Activated CD4-positive, alpha-beta T cell treated with anti-CD3 and anti-CD28 coated beads for 36 hours (primary cell): Measurements from ENCODE around the gene FBXO46. TPM values are rescaled to one million over a fixed set of nuclear protein-coding genes. Genes with fewer than 3 reads are reported as not detected.
"Not testable (repeated sequence)": the region's sequence is repeated elsewhere in the genome, so short reads cannot be mapped to it uniquely, and the experiment has no call there.

ENCODE experiments used
- ATAC-seq: fragments of 200-7000 bp; cut with Tn5 transposase; one replicate; pipeline ENCODE4 v1.10.0; 2021; ENCODE audit warnings: mild to moderate bottlenecking, moderate library complexity
- CTCF ChIA-PET: fragments of 350-600 bp; sonication (Branson Sonifier 250); formaldehyde crosslinking; loops from one replicate; lab custom pipeline; 2021; ENCODE audit warnings: antibody characterized with exemption; lab: Charles Lee
- POLR2A ChIA-PET: fragments of 350-600 bp; sonication (Branson Sonifier 250); formaldehyde crosslinking; loops from one replicate; lab custom pipeline; 2021; ENCODE audit warnings: antibody characterized with exemption, inconsistent platforms; lab: Charles Lee
- DNase-seq: peaks from one replicate; pipeline ENCODE4 v3.0.0-alpha.2; 2020
- H3K27ac Mint-ChIP-seq: one replicate; pipeline ENCODE4 v1.8.0; 2021; ENCODE audit warnings: mixed read lengths
- H3K27me3 Mint-ChIP-seq: one replicate; pipeline ENCODE4 v1.8.0; 2021; ENCODE audit warnings: mixed read lengths
- H3K36me3 Mint-ChIP-seq: one replicate; pipeline ENCODE4 v1.8.0; 2021; ENCODE audit warnings: low read depth, mixed read lengths
- H3K4me1 Mint-ChIP-seq: one replicate; pipeline ENCODE4 v1.8.0; 2021; ENCODE audit warnings: mixed read lengths
- H3K4me3 Mint-ChIP-seq: one replicate; pipeline ENCODE4 v1.8.0; 2021; ENCODE audit warnings: mild to moderate bottlenecking, moderate library complexity, mixed read lengths
- H3K9me3 Mint-ChIP-seq: one replicate; pipeline ENCODE4 v1.8.0; 2021; ENCODE audit warnings: low read depth, mixed read lengths
- intact Hi-C, 2 experiments: fragments of 100-400 bp; cut with DNase I in 1 of 2; cut with micrococcal nuclease in 1 of 2; formaldehyde crosslinking; loops; one replicate each; pipeline versions ENCODE4 v1.14.2 to v1.15.1; 2022 to 2024; cut with DNase I, micrococcal nuclease
- total RNA-seq, 2 experiments: library from RNA; stranded (reverse); gene quantifications; one replicate each; pipeline ENCODE4 v1.2.3, GENCODE V29; 2021

The FBXO46 gene
- total RNA-seq, 2 experiments from 2014 or later, result 32.3 to 43.3 TPM

- intact Hi-C loops, result no loop called here
- Mint-ChIP-seq H3K9me3 (no peaks in the 10 kb centered on the region), H3K27me3 (no peaks in the 10 kb centered on the region), H3K27ac (no peak overlapping the region), H3K4me1 (peaks cover 15% of the 10 kb centered on the region), H3K4me3 (no peak overlapping the region), H3K36me3 (peaks cover 51% of the 10 kb centered on the region)
- DNase-seq (no peak), ATAC-seq (no peak)
- ChIA-PET POLR2A (no interaction called here), CTCF (interaction anchor here (0.6 kb wide), 1 partner anchor 23 kb away, joined by 3 read pairs; no protein-coding TSS in a partner anchor)
Measured at GRCh38 chr19:45687599-45687998, 43.1 kb downstream of the FBXO46 start.

- H3K4me3 Mint-ChIP-seq, ATAC-seq, intact Hi-C loops, POLR2A ChIA-PET, H3K9me3 Mint-ChIP-seq, H3K27me3 Mint-ChIP-seq, DNase-seq, H3K27ac Mint-ChIP-seq: not testable (repeated sequence)
- H3K36me3 Mint-ChIP-seq, result peaks cover 44% of the 10 kb centered on the region
- CTCF ChIA-PET, result interaction anchor here (0.7 to 1.2 kb wide), 2 partner anchors 18 to 169 kb away, joined by 3 to 4 read pairs; no protein-coding TSS in a partner anchor
- peaks cover 17% of the 10 kb centered on the region for H3K4me1 Mint-ChIP-seq
Measured at GRCh38 chr19:45685045-45685444, 45.7 kb downstream of the FBXO46 start.

GRCh38 chr19:45682908-45683307, 47.8 kb downstream of the FBXO46 start:
- intact Hi-C loops, result no loop called here
- Mint-ChIP-seq H3K36me3 (peaks cover 32% of the 10 kb centered on the region), H3K27me3 (no peaks in the 10 kb centered on the region), H3K27ac (no peak overlapping the region), H3K9me3 (no peaks in the 10 kb centered on the region), H3K4me1 (peaks cover 12% of the 10 kb centered on the region), H3K4me3 (no peak overlapping the region)
- no peak for DNase-seq
- CTCF ChIA-PET, result interaction anchor here (0.7 to 2.0 kb wide), 5 partner anchors 10 to 98 kb away, joined by 3 to 10 read pairs (median 4); partner anchors contain the start of genes OPA3, QPCTL and SNRPD2
- POLR2A ChIA-PET, result no interaction called here
- no peak for ATAC-seq

- no peak for DNase-seq
- Mint-ChIP-seq H3K27me3 (no peaks in the 10 kb centered on the region), H3K9me3 (no peaks in the 10 kb centered on the region), H3K36me3 (peaks cover 26% of the 10 kb centered on the region), H3K4me1 (peaks cover 18% of the 10 kb centered on the region), H3K27ac (no peak overlapping the region), H3K4me3 (no peak overlapping the region)
- intact Hi-C loops, result no loop called here
- ChIA-PET POLR2A (no interaction called here), CTCF (interaction anchor here (0.5 to 2.6 kb wide), 7 partner anchors 8 to 280 kb away, joined by 3 to 20 read pairs (median 4); partner anchors contain the start of genes FBXO46, OPA3, QPCTL and SNRPD2)
- ATAC-seq, result no peak
Measured at GRCh38 chr19:45682117-45682516, 48.6 kb downstream of the FBXO46 start.

GRCh38 chr19:45681391-45682015, 49.2 kb downstream of the FBXO46 start:
- ChIA-PET POLR2A (no interaction called here), CTCF (interaction anchor here (0.5 to 2.6 kb wide), 15 partner anchors 9 to 326 kb away, joined by 3 to 20 read pairs (median 4); partner anchors contain the start of genes FBXO46, GIPR, QPCTL and SNRPD2)
- Mint-ChIP-seq H3K9me3 (no peaks in the 10 kb centered on the region), H3K4me3 (peak overlapping the region; percentile 64), H3K27ac (peak overlapping the region; percentile 77), H3K36me3 (peaks cover 21% of the 10 kb centered on the region), H3K27me3 (no peaks in the 10 kb centered on the region), H3K4me1 (peaks cover 19% of the 10 kb centered on the region)
- DNase-seq (peak; percentile 92), ATAC-seq (peak; percentile 84)
- intact Hi-C loops, result loop anchor here in 1 of 2 experiments (1.0 kb wide), 2 partner anchors 90 to 158 kb away; no protein-coding TSS in a partner anchor

GRCh38 chr19:45677351-45678230, 53.1 kb downstream of the FBXO46 start:
- peaks cover 20% of the 10 kb centered on the region for H3K4me1 Mint-ChIP-seq
- H3K27ac Mint-ChIP-seq, result peak overlapping the region; percentile 70
- H3K36me3 Mint-ChIP-seq, result peaks cover 3% of the 10 kb centered on the region
- CTCF ChIA-PET, result interaction anchor here (0.6 to 1.9 kb wide), 12 partner anchors 9 to 183 kb away, joined by 3 to 10 read pairs (median 3); partner anchors contain the start of genes QPCTL and SNRPD2
- H3K9me3 Mint-ChIP-seq, result no peaks in the 10 kb centered on the region
- H3K27me3 Mint-ChIP-seq, result peaks cover 2% of the 10 kb centered on the region
- peak; percentile 72 for ATAC-seq
- peak overlapping the region; percentile 73 for H3K4me3 Mint-ChIP-seq
- intact Hi-C loops, result loop anchor here in 1 of 2 experiments (1.0 kb wide), 3 partner anchors 9 to 40 kb away; partner anchors contain the start of genes GIPR and QPCTL
- peak; percentile 95 for DNase-seq
- POLR2A ChIA-PET, result interaction anchor here (0.6 to 1.3 kb wide), 5 partner anchors 8 to 710 kb away, joined by 3 to 8 read pairs (median 4); partner anchors contain the start of genes QPCTL and SNRPD2

- POLR2A ChIA-PET, result interaction anchor here (0.6 to 1.3 kb wide), 4 partner anchors 8 to 711 kb away, joined by 3 to 8 read pairs (median 5); partner anchors contain the start of genes QPCTL and SNRPD2
- intact Hi-C loops, result loop anchor here in 1 of 2 experiments (1.0 kb wide), 3 partner anchors 9 to 40 kb away; partner anchors contain the start of genes GIPR and QPCTL
- ATAC-seq (peak; percentile 45), DNase-seq (peak; percentile 74)
- H3K9me3 Mint-ChIP-seq, result no peaks in the 10 kb centered on the region
- CTCF ChIA-PET, result interaction anchor here (0.5 to 1.9 kb wide), 9 partner anchors 9 to 181 kb away, joined by 3 to 10 read pairs (median 4); partner anchors contain the start of genes QPCTL and SNRPD2
- H3K27ac Mint-ChIP-seq, result no peak overlapping the region
- peaks cover 2% of the 10 kb centered on the region for H3K27me3 Mint-ChIP-seq
- peaks cover under 1% of the 10 kb centered on the region for H3K36me3 Mint-ChIP-seq
- H3K4me1 Mint-ChIP-seq, result peaks cover 17% of the 10 kb centered on the region
- peak overlapping the region; percentile 73 for H3K4me3 Mint-ChIP-seq
Measured at GRCh38 chr19:45676851-45677263, 53.8 kb downstream of the FBXO46 start.

GRCh38 chr19:45674946-45675345, 55.8 kb downstream of the FBXO46 start:
- Mint-ChIP-seq H3K36me3 (no peaks in the 10 kb centered on the region), H3K9me3 (no peaks in the 10 kb centered on the region), H3K4me3 (no peak overlapping the region), H3K27me3 (peaks cover 12% of the 10 kb centered on the region), H3K27ac (no peak overlapping the region), H3K4me1 (peaks cover 15% of the 10 kb centered on the region)
- ChIA-PET POLR2A (no interaction called here), CTCF (no interaction called here)
- ATAC-seq (no peak), DNase-seq (no peak)
- intact Hi-C loops, result no loop called here

GRCh38 chr19:45670670-45671453, 59.8 kb downstream of the FBXO46 start:
- ATAC-seq (peak; percentile 39), DNase-seq (peak; percentile 89)
- no peaks in the 10 kb centered on the region for H3K9me3 Mint-ChIP-seq
- H3K27ac Mint-ChIP-seq, result no peak overlapping the region
- intact Hi-C loops, result no loop called here
- CTCF ChIA-PET, result interaction anchor here (0.7 to 2.3 kb wide), 5 partner anchors 9 to 29 kb away, joined by 3 to 12 read pairs (median 5); partner anchors contain the start of genes QPCTL and SNRPD2
- POLR2A ChIA-PET, result interaction anchor here (1.2 kb wide), 1 partner anchor 29 kb away, joined by 3 read pairs; no protein-coding TSS in a partner anchor
- peaks cover 24% of the 10 kb centered on the region for H3K4me1 Mint-ChIP-seq
- no peaks in the 10 kb centered on the region for H3K36me3 Mint-ChIP-seq
- peaks cover 18% of the 10 kb centered on the region for H3K27me3 Mint-ChIP-seq
- H3K4me3 Mint-ChIP-seq, result peak overlapping the region; percentile 18

- ATAC-seq (no peak), DNase-seq (peak; percentile 61)
- ChIA-PET POLR2A (interaction anchor here (1.2 to 1.3 kb wide), 2 partner anchors 9 to 22 kb away, joined by 3 to 4 read pairs; no protein-coding TSS in a partner anchor), CTCF (interaction anchor here (0.6 to 2.7 kb wide), 2 partner anchors 12 to 102 kb away, joined by 3 to 11 read pairs; no protein-coding TSS in a partner anchor)
- Mint-ChIP-seq H3K27me3 (peaks cover 22% of the 10 kb centered on the region), H3K4me1 (peaks cover 24% of the 10 kb centered on the region), H3K9me3 (no peaks in the 10 kb centered on the region), H3K27ac (peak overlapping the region; percentile 81), H3K36me3 (no peaks in the 10 kb centered on the region), H3K4me3 (peak overlapping the region; percentile 77)
- intact Hi-C loops, result loop anchor here in 1 of 2 experiments (1.0 kb wide), 3 partner anchors 9 to 84 kb away; partner anchors contain the start of genes OPA3 and QPCTL
Measured at GRCh38 chr19:45668342-45668871, 62.3 kb downstream of the FBXO46 start.
